ENCODE data around the gene C4A. TPM values are rescaled to one million over a fixed set of nuclear protein-coding genes. Genes with fewer than 3 reads are reported as not detected.

Gene C4A
- total RNA-seq, result 29.9 TPM

GRCh38 chr6:31981744-31982143 lies at the start of gene C4A:
TSS of gene C4A (plus strand) at chr6:31982057. CDS start at chr6:31982108, 51 bp downstream.

GRCh38 chr6:31945507-31946369 lies 36.1 kb upstream of the C4A start, which contains the start of gene CFB:
TSS of gene CFB (plus strand) at chr6:31946095. CDS start at chr6:31946222, 127 bp downstream.

GRCh38 chr6:31958741-31959739 lies 22.8 kb upstream of the C4A start, which contains the start of the genes NELFE and SKIC2:
TSS of gene NELFE (minus strand) at chr6:31958971. CDS start at chr6:31958446, 525 bp downstream.
TSS of gene SKIC2 (plus strand) at chr6:31959175. CDS start at chr6:31959193, 18 bp downstream.

GRCh38 chr6:31971993-31972708 lies 9.7 kb upstream of the C4A start, which contains the start of gene DXO:
TSS of gene DXO (minus strand) at chr6:31972138. CDS start at chr6:31971675, 463 bp downstream.

GRCh38 chr6:32014547-32014946 lies 32.7 kb downstream of the C4A start, which contains the start of gene C4B:
TSS of gene C4B (plus strand) at chr6:32014795. CDS start at chr6:32014846, 51 bp downstream.

GRCh38 chr6:32037598-32038524 lies 56.0 kb downstream of the C4A start, which contains the start of gene CYP21A2:
TSS of gene CYP21A2 (plus strand) at chr6:32038415. CDS start at chr6:32038423, 8 bp downstream.

Other genes starting within 250 kb of the C4A start
- gene CLIC1, start 245.5 kb upstream of the C4A start, total RNA-seq, result 89.1 TPM
- 16.5 TPM for gene MSH5, start 242.1 kb upstream of the C4A start, total RNA-seq
- 3.8 TPM for gene SAPCD1, start 219.4 kb upstream of the C4A start, total RNA-seq
- 0.88 TPM for gene VWA7, start 204.7 kb upstream of the C4A start, total RNA-seq
- 43.6 TPM for gene VARS1, start 186.3 kb upstream of the C4A start, total RNA-seq
- gene LSM2, start 175.1 kb upstream of the C4A start, total RNA-seq, result 21.4 TPM
- 4.8 TPM for gene HSPA1L, start 166.8 kb upstream of the C4A start, total RNA-seq
- gene HSPA1A, start 166.5 kb upstream of the C4A start, total RNA-seq, result 744 TPM
- gene HSPA1B, start 154.3 kb upstream of the C4A start, total RNA-seq, result 869 TPM
- 32.8 TPM for gene NEU1, start 119.2 kb upstream of the C4A start, total RNA-seq
- 3.0 TPM for gene SLC44A4, start 103.1 kb upstream of the C4A start, total RNA-seq
- gene EHMT2, start 84.4 kb upstream of the C4A start, total RNA-seq, result 86.3 TPM
- 17.9 TPM for gene ZBTB12, start 80.0 kb upstream of the C4A start, total RNA-seq
- gene C2, start 54.3 kb upstream of the C4A start, total RNA-seq, result 6.2 TPM
- 14.6 TPM for gene CFB, start 36.0 kb upstream of the C4A start, total RNA-seq
- 54.3 TPM for gene NELFE, start 23.1 kb upstream of the C4A start, total RNA-seq
- gene SKIC2, start 22.9 kb upstream of the C4A start, total RNA-seq, result 47.2 TPM
- gene DXO, start 9.9 kb upstream of the C4A start, total RNA-seq, result 20.6 TPM
- 12.1 TPM for gene C4B, start 32.7 kb downstream of the C4A start, total RNA-seq
- 0.22 TPM for gene CYP21A2, start 56.4 kb downstream of the C4A start, total RNA-seq
- gene TNXB, start 127.3 kb downstream of the C4A start, total RNA-seq, result 129 TPM
- 35.8 TPM for gene ATF6B, start 146.2 kb downstream of the C4A start, total RNA-seq
- 3.4 TPM for gene FKBPL, start 148.2 kb downstream of the C4A start, total RNA-seq
- gene PRRT1, start 169.9 kb downstream of the C4A start, total RNA-seq, result 1.6 TPM
- gene PPT2, start 172.1 kb downstream of the C4A start, total RNA-seq, result 318 TPM
- gene EGFL8, start 182.5 kb downstream of the C4A start, total RNA-seq, result 21.4 TPM
- gene AGPAT1, start 194.0 kb downstream of the C4A start, total RNA-seq, result 20.1 TPM
- gene RNF5, start 196.3 kb downstream of the C4A start, total RNA-seq, result 73.4 TPM
- 2.6 TPM for gene AGER, start 202.2 kb downstream of the C4A start, total RNA-seq
- 84.5 TPM for gene PBX2, start 208.1 kb downstream of the C4A start, total RNA-seq
- 1.8 TPM for gene GPSM3, start 210.6 kb downstream of the C4A start, total RNA-seq
- 13.6 TPM for gene NOTCH4, start 242.0 kb downstream of the C4A start, total RNA-seq

Measured in camera-type eye (tissue), 1 donor.